HL-60/S4 treated with retinoic acid at 250 ng/mL for 4 days and 3 days (cell line): Measurements from ENCODE around the gene ORC5.
"Not testable (repeated sequence)": the region's sequence is repeated elsewhere in the genome, so short reads cannot be mapped to it uniquely, and the experiment has no call there.

ENCODE experiments used
- in situ Hi-C: fragments of 300-500 bp; cut with MboI; formaldehyde crosslinking; loops from 2 replicates; pipeline ENCODE4 v1.7.0; 2022; ENCODE audit warnings: low sequenced_read_pairs

Gene ORC5

GRCh38 chr7:104192434-104192833 lies 15.4 kb downstream of the ORC5 start:
- in situ Hi-C loops: no loop called here

DNA sequence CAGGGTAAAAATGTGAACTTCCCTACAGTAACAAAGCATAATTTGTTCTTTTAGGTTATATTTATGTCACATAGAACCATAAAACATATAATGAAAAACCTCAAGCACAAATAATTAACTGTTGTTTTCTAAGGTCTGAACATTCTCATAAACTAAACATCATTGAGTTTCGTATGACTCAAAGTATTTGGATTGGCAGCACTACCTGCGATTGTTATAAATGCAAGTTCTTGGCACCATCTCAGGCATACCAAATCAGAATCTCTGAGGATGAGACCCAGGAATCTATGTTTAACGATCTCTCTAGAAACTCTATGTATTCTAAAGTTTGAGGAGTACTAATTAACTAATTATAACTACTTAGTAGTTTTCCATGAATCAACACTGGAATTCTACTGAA lies 22.5 kb downstream of the ORC5 start:
- in situ Hi-C loops: no loop called here

GRCh38 chr7:104179178-104179577 lies 28.6 kb downstream of the ORC5 start:
- in situ Hi-C loops: no loop called here

GRCh38 chr7:104177565-104178083 lies 30.2 kb downstream of the ORC5 start:
- in situ Hi-C loops: not testable (repeated sequence)

- in situ Hi-C loops: no loop called here
Measured at GRCh38 chr7:104176332-104176731, 31.5 kb downstream of the ORC5 start.

GRCh38 chr7:104175361-104175984 lies 32.3 kb downstream of the ORC5 start:
- in situ Hi-C loops: no loop called here

GRCh38 chr7:104174798-104175197 lies 33.0 kb downstream of the ORC5 start:
- in situ Hi-C loops: no loop called here

GRCh38 chr7:104162081-104162480 lies 45.7 kb downstream of the ORC5 start:
- in situ Hi-C loops: no loop called here

DNA sequence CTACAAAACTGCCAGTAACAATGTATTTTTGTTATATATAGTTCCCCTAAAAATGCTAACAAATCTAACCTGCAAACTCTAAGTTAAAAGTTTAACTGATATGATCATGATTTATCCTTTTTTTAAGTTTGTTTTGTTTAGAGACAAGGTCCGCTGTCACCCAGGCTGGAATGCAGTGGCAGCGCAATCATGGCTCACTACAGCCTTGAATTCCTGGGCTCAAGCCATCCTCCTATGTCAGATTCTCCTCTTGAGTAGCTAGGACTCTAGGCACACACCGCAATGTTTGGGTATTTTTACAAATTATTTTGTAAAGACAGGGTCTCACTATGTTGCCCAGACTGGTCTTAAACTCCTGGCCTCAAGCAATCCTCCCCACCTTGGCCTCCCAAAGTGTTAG lies 46.6 kb downstream of the ORC5 start:
- in situ Hi-C loops: no loop called here

- in situ Hi-C loops: no loop called here
Measured at GRCh38 chr7:104160375-104160774, 47.4 kb downstream of the ORC5 start.

- in situ Hi-C loops: no loop called here
Measured at GRCh38 chr7:104156842-104157277, 51.0 kb downstream of the ORC5 start.

- in situ Hi-C loops: no loop called here
Measured at GRCh38 chr7:104153287-104153686, 54.5 kb downstream of the ORC5 start.

DNA sequence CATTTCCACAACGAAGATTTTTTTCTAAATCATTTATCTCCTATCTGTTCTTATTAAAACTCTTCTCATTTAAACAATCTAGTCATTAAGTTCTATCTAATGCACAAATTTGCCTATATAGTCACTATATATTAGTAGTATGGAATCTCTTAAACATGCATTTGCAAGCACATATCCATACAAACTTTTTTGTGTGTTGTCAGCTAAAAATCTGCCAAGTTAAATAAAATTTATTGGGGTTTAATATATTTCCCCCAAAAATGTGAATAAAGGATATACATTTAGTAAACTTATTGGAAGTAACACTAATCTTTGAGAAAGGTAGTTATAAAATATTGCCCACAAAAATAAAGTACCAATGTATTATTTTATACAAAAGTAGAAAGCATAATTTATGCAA lies 55.3 kb downstream of the ORC5 start:
- in situ Hi-C loops: no loop called here

DNA sequence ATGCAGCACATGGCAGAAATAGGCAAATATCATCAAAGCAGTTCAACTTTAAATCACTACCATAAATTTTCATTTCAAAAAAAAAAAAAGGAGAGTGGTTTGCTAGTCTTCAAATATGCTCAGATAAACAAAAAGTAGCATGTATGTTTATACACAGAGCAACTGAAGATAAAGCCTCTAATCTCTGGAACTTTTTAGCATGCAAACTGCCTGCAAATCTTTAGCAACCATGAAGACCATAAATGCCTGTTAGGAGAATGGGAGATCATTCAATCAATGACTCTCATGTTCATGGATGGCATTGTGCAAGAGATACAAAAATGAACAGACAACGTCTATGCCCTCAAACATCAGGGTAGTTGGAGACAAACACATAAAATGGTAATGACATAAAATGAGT lies 57.3 kb downstream of the ORC5 start:
- in situ Hi-C loops: no loop called here

GRCh38 chr7:104149822-104150221 lies 58.0 kb downstream of the ORC5 start:
- in situ Hi-C loops: no loop called here

DNA sequence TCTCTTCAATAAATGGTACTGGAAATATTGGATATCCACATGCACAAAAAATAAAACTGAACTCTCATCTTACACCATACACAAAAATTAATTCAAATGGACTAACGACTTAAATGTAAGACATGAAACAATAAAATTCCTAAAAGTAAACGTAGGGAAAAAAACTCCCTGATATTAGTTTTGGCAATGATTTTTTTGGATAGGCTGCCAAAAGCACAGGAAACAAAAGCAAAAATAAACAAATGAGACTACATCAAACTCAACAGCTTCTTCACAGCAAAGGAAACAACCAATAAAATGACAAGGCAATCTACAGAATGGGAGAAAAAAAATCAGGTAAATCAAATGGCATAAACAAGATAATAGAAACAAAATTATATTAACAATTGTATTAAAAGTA lies 65.7 kb downstream of the ORC5 start:
- in situ Hi-C loops: no loop called here

- in situ Hi-C loops: no loop called here
Measured at GRCh38 chr7:104137971-104138370, 69.8 kb downstream of the ORC5 start.

- in situ Hi-C loops: no loop called here
Measured at GRCh38 chr7:104137511-104137910, 70.3 kb downstream of the ORC5 start.

DNA sequence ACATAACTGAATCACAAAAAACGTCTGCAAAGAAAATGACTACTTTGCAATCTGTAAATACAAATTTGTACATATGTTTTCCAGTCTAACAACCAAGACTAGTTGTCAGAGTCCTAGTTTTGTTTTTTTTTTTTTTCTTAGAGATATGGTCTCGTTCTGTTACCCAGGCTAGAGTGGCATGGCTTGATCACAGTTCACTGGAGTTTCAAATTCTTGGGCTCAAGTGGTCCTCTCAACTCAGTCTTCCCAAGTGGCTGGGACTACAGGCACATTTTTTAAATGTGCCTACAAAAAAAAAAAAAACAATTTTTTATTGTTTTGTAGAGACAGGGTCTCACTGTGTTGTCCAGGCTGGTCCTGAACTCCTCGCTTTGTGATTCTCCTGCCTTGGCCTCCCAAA lies 70.8 kb downstream of the ORC5 start:
- in situ Hi-C loops: no loop called here

- in situ Hi-C loops: no loop called here
Measured at GRCh38 chr7:104136561-104136960, 71.3 kb downstream of the ORC5 start.

DNA sequence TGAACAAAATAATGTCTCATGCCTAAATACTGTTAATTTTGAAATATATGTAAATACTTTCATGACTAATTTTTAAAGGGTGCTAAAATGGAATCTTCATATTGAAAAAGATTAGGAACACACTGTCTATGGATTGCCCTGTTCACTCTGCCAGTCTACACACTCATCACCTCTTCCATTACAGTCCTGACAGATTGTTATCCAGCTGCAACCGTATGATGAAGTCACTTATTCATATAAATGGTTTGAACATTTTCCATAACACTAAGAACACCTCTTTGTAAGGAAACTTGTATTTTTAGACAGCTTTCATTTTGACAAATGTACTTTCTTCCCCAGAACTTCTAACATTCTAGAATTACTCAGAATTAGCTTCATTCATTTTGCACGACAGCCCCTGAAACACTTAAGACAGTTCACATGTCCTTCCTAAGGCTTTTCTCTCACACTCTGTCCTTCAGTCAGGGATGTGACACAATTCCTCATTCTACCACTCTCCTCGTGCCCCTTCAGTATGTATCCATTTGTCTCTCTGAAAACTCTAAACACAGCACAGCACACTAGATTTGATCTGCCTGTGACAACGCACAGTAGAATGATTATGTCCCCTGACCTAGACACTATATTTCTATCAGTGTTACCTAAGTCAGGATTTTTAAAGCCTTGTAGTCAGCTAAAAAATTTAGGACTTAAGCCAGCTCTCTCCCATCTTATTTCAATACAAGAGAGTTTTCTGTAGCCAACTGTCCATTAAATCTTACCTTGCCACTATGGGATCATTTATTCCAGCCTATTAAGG lies 71.9 kb downstream of the ORC5 start:
- in situ Hi-C loops: no loop called here

- in situ Hi-C loops: no loop called here
Measured at GRCh38 chr7:104133238-104133637, 74.6 kb downstream of the ORC5 start.
